GM23338 (cell line): Measurements from ENCODE around the gene NDOR1. TPM values are rescaled to one million over a fixed set of nuclear protein-coding genes. Genes with fewer than 3 reads are reported as not detected.

Experiments used
- ATAC-seq: fragments of 200-7000 bp; cut with Tn5 transposase; 3 replicates; pipeline ENCODE4 v1.9.1; 2020
- DNase-seq: peaks from one replicate; pipeline ENCODE4 v3.0.0-alpha.2; 2015; ENCODE audit warnings: low spot score
- H2AFZ ChIP-seq: fragments of 200-600 bp; sonication (generic); 2 replicates; pipeline ENCODE4 v1.8.0; 2016; ENCODE audit warnings: antibody characterized with exemption, mild to moderate bottlenecking, moderate library complexity
- H3F3A ChIP-seq: fragments of 200-600 bp; sonication (generic); replicated peaks from 2 replicates; pipeline ENCODE4 v1.8.0; 2017; ENCODE audit warnings: antibody characterized with exemption, mixed run types, low read depth
- H3K27ac ChIP-seq: fragments of 200-600 bp; sonication (generic); 2 replicates; pipeline ENCODE4 v1.6.1; 2016; ENCODE audit warnings: low read depth
- H3K27me3 ChIP-seq: fragments of 200-600 bp; sonication (generic); 2 replicates; pipeline ENCODE4 v1.8.0; 2016; ENCODE audit warnings: mild to moderate bottlenecking, mixed run types, moderate library complexity; ENCODE audit not compliant: insufficient read depth
- H3K36me3 ChIP-seq: fragments of 200-600 bp; sonication (generic); 2 replicates; pipeline ENCODE4 v1.8.0; 2016; ENCODE audit warnings: mild to moderate bottlenecking; ENCODE audit not compliant: insufficient read depth
- H3K4me1 ChIP-seq: fragments of 200-600 bp; sonication (generic); 2 replicates; pipeline ENCODE4 v1.8.0; 2016; ENCODE audit warnings: mild to moderate bottlenecking, moderate library complexity; ENCODE audit not compliant: insufficient read depth
- H3K4me2 ChIP-seq: fragments of 200-600 bp; sonication (generic); 2 replicates; pipeline ENCODE4 v1.7.1; 2017; ENCODE audit warnings: mixed run types
- H3K4me3 ChIP-seq: fragments of 200-600 bp; sonication (generic); 2 replicates; pipeline ENCODE4 v1.6.1; 2016; ENCODE audit warnings: mixed run types
- H3K79me2 ChIP-seq: fragments of 200-600 bp; sonication (generic); replicated peaks from 2 replicates; pipeline ENCODE4 v1.8.0; 2017; ENCODE audit warnings: mild to moderate bottlenecking; ENCODE audit not compliant: insufficient read depth
- H3K9me2 ChIP-seq: fragments of 200-600 bp; sonication (generic); 2 replicates; pipeline ENCODE4 v1.8.0; 2017; ENCODE audit not compliant: insufficient read depth
- H4K20me1 ChIP-seq: fragments of 200-600 bp; sonication (generic); replicated peaks from 2 replicates; pipeline ENCODE4 v1.8.0; 2017; ENCODE audit warnings: mild to moderate bottlenecking; ENCODE audit not compliant: insufficient read depth
- H3K27ac Mint-ChIP-seq: 2 replicates; pipeline ENCODE4 v1.8.0; 2020; ENCODE audit warnings: inconsistent platforms, mild to moderate bottlenecking, moderate library complexity, mixed read lengths
- H3K27me3 Mint-ChIP-seq: 3 replicates; pipeline ENCODE4 v1.8.0; 2022; ENCODE audit warnings: low read depth, mild to moderate bottlenecking, moderate library complexity, mixed read lengths, inconsistent platforms; ENCODE audit not compliant: insufficient read depth, poor library complexity
- H3K36me3 Mint-ChIP-seq: 3 replicates; pipeline ENCODE4 v1.8.0; 2021; ENCODE audit warnings: low read depth, mild to moderate bottlenecking, inconsistent platforms, moderate library complexity, mixed read lengths
- H3K4me1 Mint-ChIP-seq: 3 replicates; pipeline ENCODE4 v1.8.0; 2020; ENCODE audit warnings: mild to moderate bottlenecking, inconsistent platforms, mixed read lengths
- H3K4me3 Mint-ChIP-seq: 3 replicates; pipeline ENCODE4 v1.8.0; 2021; ENCODE audit warnings: moderate library complexity, mild to moderate bottlenecking, inconsistent platforms, mixed read lengths
- H3K9me3 Mint-ChIP-seq: 3 replicates; pipeline ENCODE4 v1.8.0; 2020; ENCODE audit warnings: moderate library complexity, mild to moderate bottlenecking, inconsistent platforms, mixed read lengths
- EZH2 ChIP-seq: fragments of 200-600 bp; sonication (generic); IDR thresholded peaks from one replicate; pipeline ENCODE4 v1.8.0; 2017; ENCODE audit warnings: antibody characterized with exemption, mild to moderate bottlenecking, low read depth; ENCODE audit not compliant: unreplicated experiment
- JUNB ChIP-seq: IDR thresholded peaks from one replicate; pipeline ENCODE4 v1.6.1; 2016; ENCODE audit warnings: antibody characterized with exemption; ENCODE audit not compliant: unreplicated experiment
- POLR2AphosphoS5 ChIP-seq: IDR thresholded peaks from 2 replicates; pipeline ENCODE4 v1.6.1; 2016; ENCODE audit warnings: antibody characterized with exemption, low read depth
- REST ChIP-seq: IDR thresholded peaks from one replicate; pipeline ENCODE4 v1.6.1; 2018; ENCODE audit warnings: antibody characterized with exemption; ENCODE audit not compliant: unreplicated experiment
- STAT1 ChIP-seq: IDR thresholded peaks from one replicate; pipeline ENCODE4 v1.6.1; 2016; ENCODE audit warnings: antibody characterized with exemption; ENCODE audit not compliant: unreplicated experiment
- ZNF114 ChIP-seq: fragments of 250-450 bp; sonication (Bioruptor Pico); IDR thresholded peaks from 2 replicates; pipeline ENCODE4 v1.5.0; 2020; ENCODE audit warnings: mild to moderate bottlenecking, moderate library complexity
- ZNF331 ChIP-seq: fragments of 250-450 bp; sonication (Bioruptor Pico); IDR thresholded peaks from 2 replicates; pipeline ENCODE4 v1.5.0; 2020; ENCODE audit warnings: low read depth, mild to moderate bottlenecking, moderate library complexity
- ZNF462 ChIP-seq: fragments of 250-450 bp; sonication (Bioruptor Pico); IDR thresholded peaks from 2 replicates; pipeline ENCODE4 v1.5.0; 2020; ENCODE audit warnings: mild to moderate bottlenecking, moderate library complexity
- polyA plus RNA-seq: library from polyadenylated mRNA; unstranded; fragments of >200 nt; fragmentation: Nextera tagmentation; extraction: Ambion mirVana; gene quantifications from 2 replicates; pipeline ENCODE4 v1.2.1, GENCODE V29; 2016
- total RNA-seq: library from RNA; depleted of rRNA; stranded (reverse); fragments of >200 nt; shearing (Covaris generic); gene quantifications from 2 replicates; pipeline ENCODE4 v1.2.3, GENCODE V29; 2014

The NDOR1 gene
- total and polyA plus RNA-seq, 2 experiments from 2014 or later: 19.4 to 38.1 TPM

DNA sequence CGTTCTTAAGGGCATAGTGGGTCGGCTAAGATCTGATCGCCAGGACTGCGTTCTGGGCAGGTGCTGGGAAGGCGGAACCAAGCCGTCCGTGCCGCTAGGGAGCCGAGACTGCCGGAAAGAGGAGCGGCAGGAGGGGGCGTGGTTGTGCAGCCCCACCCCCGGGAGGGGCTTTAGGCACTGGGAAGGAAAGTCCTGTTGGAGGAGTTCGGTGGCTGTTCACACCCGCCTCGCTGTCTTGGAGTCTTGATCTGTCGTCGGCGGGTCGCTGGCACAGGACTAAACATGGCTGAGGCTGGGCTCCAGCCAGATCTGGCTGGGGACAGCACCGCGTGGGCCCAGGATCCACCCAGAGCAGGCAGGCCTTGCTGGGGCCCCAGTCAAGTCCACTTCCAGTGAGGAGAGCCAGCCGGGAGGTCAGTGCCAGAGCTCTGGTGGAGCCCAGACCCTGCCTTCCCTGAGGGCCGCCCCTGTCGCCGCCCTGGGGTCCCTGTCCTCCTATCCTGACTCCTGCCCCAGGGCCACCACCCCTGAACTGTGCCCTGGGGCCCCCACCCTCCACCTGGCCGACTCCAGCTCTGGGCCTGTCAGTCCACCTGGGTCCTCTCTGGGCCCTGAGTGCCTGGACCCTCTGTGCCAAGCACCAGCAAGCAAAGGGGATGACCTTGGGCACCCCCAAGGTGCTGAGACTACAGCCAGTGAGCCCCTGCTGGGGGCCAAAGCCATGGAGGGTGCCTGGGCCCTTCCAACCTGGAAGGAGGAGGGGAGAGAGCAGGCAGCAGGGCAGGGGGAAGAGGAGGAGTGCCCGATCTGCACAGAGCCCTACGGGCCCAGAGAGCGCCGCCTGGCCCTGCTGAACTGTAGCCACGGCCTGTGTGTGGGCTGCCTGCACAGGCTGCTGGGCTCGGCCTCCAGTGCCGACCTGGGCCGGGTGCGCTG is 12.0 kb downstream of the NDOR1 start:
- Mint-ChIP-seq H3K9me3 (no peaks in the 10 kb centered on the region), H3K27me3 (no peaks in the 10 kb centered on the region), H3K4me3 (peak overlapping the region; percentile 39; the same call in 1 of the 3 replicates), H3K27ac (no peak overlapping the region), H3K36me3 (no peaks in the 10 kb centered on the region; the same call in 1 of the 3 replicates), H3K4me1 (peaks cover 7% of the 10 kb centered on the region; the same call in 2 of the 3 replicates)
- no peak overlapping the region for H3K4me3 ChIP-seq
- H3K36me3 ChIP-seq: no peaks in the 10 kb centered on the region
- H3F3A ChIP-seq: 0 out of 2 replicates have a peak, but pooled peaks cover 3% of the 10 kb centered on the region
- H3K4me1 ChIP-seq: 0 out of 2 replicates have a peak, but pooled peaks cover 3% of the 10 kb centered on the region
- peak; percentile 66 for ATAC-seq
- no peaks in the 10 kb centered on the region for H3K9me2 ChIP-seq
- H3K27me3 ChIP-seq: peaks cover 3% of the 10 kb centered on the region; the same call in 1 of the 2 replicates
- H3K27ac ChIP-seq: 0 out of 2 replicates have a peak overlapping the region, but pooled peaks have one; percentile 32
- no peak overlapping the region for H2AFZ ChIP-seq
- no peaks in the 10 kb centered on the region; the same call in 1 of the 2 replicates for H4K20me1 ChIP-seq
- no peak for TF ChIP-seq JUNB
- peak; percentile 30; the same call in 1 of the 2 replicates for TF ChIP-seq POLR2AphosphoS5
- H3K4me2 ChIP-seq: 0 out of 2 replicates have a peak overlapping the region, but pooled peaks have one; percentile 38
- H3K79me2 ChIP-seq: no peaks in the 10 kb centered on the region
- peak; percentile 89 for DNase-seq

- Histone ChIP-seq H3K27ac (no peak overlapping the region), H3K4me3 (no peak overlapping the region), H3K4me2 (no peak overlapping the region), H3K27me3 (peaks cover 9% of the 10 kb centered on the region; the same call in 1 of the 2 replicates), H3K36me3 (no peaks in the 10 kb centered on the region), H3K9me2 (no peaks in the 10 kb centered on the region), H3K4me1 (peaks cover 3% of the 10 kb centered on the region; the same call in 1 of the 2 replicates), H4K20me1 (no peaks in the 10 kb centered on the region; the same call in 1 of the 2 replicates), H3F3A (0 out of 2 replicates have a peak, but pooled peaks cover 3% of the 10 kb centered on the region), H3K79me2 (no peaks in the 10 kb centered on the region), H2AFZ (no peak overlapping the region)
- H3K27me3 Mint-ChIP-seq: no peaks in the 10 kb centered on the region
- peaks cover 7% of the 10 kb centered on the region; the same call in 2 of the 3 replicates for H3K4me1 Mint-ChIP-seq
- H3K36me3 Mint-ChIP-seq: no peaks in the 10 kb centered on the region; the same call in 2 of the 3 replicates
- H3K4me3 Mint-ChIP-seq: no peak overlapping the region
- H3K9me3 Mint-ChIP-seq: no peaks in the 10 kb centered on the region
- DNase-seq (no peak), ATAC-seq (no peak)
- H3K27ac Mint-ChIP-seq: no peak overlapping the region; the same call in 1 of the 2 replicates
- TF ChIP-seq ZNF114 (CRISPR knock-in tag) (no peak), STAT1 (no peak), ZNF331 (CRISPR knock-in tag) (no peak), EZH2 (no peak), ZNF462 (CRISPR knock-in tag) (no peak), REST (no peak)
Observed at GRCh38 chr9:137218212-137218753, 12.8 kb downstream of the NDOR1 start.
